A204.1 (cell line): ENCODE measurements around the gene SLC8A1.

Experiments
- FAIRE-seq: peaks from 2 replicates; lab custom pipeline; 2012; peaks lifted over from hg19 to GRCh38; lab: Jason Lieb, UNC

The SLC8A1 gene

GRCh38 chr2:40270372-40270771 is 181.5 kb downstream of the SLC8A1 start:
- FAIRE-seq: no peak

DNA sequence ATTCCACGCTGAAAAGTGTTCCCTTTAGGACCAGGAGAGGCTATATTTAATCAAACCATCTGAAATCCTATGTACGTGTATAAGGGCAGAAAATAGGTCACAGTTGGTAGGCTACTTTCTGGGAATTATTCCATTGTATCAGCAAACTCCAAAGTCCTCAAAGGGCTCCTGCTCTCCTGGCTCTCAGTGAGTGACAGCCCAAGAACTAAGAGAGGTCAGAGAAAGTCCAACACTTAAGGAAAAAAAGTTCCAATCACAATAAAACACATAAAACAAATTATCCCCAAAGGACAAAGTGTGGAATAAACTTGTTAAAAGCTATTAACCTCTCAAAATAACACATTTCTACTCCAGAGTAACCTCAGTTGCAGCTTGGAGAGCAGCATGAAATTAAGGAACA is 183.3 kb downstream of the SLC8A1 start:
- FAIRE-seq: no peak

GRCh38 chr2:40266201-40266600 is 185.7 kb downstream of the SLC8A1 start:
- FAIRE-seq: no peak

DNA sequence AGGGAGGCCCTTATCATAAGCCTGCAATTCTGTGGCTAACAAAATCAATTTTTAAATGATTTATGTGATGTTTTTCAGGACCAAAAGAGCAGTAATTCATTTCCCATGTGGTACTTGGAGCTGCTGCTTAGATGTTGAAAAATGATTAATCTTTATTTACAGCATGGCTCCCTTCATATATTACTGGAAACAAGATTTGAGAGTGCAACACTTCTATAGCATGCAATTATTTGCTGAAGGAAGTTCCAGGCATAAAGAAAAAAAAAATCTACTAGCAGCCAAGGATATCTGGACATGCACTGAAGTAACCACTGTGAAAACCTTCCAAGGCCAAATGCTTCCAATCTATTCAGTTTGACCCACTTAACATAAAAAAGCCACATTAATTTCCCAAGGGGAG is 186.3 kb downstream of the SLC8A1 start:
- FAIRE-seq: no peak

- FAIRE-seq: no peak
Measured at GRCh38 chr2:40261042-40261441, 190.8 kb downstream of the SLC8A1 start.

DNA sequence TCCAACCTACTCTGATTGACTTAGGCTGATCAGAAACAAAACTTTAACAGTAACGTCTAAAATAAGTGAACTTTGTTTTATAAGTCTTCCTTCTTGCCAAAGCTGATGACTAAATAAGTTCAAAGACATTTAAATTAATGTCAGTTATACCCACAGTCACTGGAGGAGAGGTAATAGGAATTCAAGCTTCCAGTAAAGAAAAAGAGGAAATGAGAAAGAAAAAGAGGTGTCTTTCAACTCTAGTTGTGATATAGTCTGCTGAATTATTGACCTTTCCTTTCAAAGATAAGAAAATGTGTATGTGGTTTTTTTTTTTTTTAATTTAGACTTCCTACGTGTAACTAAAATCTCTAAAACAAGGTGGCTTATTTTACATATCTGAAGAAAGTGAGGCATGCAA is 191.5 kb downstream of the SLC8A1 start:
- no peak for FAIRE-seq

DNA sequence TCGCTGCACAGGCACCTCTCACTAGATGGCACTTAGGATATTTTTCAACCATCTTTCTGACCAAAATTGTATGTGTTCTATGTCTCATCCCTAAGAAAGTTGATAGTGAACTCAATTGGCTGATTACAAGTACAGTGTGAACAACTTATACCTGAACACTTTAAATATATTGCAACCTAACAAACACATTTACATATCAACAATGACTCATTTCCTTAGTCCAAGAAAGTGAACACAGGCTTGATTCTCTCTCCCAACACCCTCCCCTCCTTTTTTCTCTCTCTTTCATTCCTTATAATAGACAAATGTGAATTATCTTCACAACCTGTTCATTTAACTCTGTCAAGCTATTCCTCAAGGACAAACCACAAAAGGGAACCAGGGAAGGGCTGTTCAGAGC is 192.0 kb downstream of the SLC8A1 start:
- no peak for FAIRE-seq

DNA sequence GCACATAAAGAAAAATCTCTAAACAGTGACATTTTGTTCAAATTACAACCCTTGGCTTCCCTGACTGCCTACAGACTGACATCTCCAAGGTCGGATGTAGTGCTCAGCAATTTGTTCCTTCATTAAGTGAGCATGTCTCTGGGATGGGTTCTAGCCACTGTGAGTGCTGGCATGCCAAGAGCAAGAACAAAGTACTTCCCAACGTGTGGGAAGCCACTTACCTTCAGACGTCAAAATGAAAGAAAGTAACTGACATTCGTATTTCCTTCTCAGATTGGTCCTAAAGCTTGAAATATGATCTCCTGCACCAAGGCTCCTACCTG is 193.8 kb downstream of the SLC8A1 start:
- no peak for FAIRE-seq

DNA sequence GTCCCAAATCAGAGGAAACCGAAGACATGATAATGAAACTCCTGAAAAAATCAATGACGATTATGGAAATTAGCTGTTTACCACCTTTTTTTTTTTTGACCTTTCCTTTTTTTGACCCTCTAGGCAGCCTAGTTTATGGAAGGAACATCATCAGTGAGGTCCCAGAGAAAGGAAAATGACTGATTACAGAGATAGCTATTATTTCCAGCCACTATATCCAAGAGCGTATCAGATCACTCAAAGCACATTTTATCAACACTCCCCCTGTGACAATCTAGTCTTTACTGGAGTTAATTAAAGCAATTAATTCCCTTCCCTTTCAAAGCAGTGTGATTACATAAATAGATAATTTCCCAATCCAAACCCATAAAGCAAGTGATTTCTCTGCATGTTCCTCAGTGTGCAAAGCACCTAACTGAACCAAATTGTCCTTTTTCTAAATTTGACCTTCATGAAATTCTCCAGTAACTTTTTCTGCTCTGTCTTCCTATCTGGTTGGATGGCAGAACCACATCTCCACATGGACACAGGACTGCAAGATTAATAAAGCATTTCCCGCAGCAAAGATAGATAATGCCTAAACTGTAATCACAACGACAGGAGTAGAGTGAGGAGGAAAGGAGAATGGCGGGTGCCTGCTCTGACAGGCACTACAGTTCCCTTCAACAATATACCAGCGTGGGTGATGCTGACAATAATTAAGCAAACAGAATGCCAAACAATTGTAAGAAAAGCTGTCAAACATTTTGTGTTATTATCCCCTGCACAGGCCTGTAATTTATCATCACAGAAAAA is 194.4 kb downstream of the SLC8A1 start:
- FAIRE-seq: no peak

DNA sequence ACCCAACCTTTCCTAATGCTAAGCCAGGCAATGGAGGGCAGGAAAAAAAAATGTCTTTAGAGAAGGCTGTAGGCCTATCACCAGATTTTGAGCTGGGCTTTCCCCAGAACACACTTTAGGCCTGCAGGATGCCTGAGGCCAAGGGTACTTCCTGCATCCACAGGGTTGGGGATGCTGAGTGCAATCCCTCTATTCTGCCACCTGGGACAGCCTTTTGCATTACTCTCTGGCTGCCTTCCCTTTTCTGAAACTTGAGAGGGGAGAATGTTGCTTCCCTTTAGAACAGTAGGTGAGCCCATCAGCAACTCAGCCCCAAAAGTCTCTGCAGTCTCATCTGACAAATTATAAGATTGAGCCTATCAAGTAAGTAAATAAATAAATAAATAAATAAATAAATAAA is 195.2 kb downstream of the SLC8A1 start:
- FAIRE-seq: no peak

DNA sequence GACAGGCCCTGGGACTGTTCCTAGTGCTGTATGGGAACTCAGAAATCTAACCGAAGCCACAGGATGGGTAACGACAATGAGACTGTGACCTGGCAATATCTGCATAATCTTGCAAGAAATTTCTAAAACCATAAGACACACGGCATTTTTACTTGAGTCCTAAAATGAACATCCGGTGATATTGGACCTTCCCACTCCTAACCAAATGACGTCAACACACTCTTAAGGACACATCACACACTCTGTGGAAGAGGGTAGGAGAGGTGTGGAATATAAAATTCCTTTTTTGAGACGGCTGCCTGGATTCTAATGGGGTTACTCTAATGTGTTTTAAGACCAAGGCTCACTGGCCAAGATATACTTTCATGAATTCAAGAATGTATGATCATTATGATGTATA is 195.9 kb downstream of the SLC8A1 start:
- FAIRE-seq: no peak

- FAIRE-seq: no peak
Measured at GRCh38 chr2:40255103-40255502, 196.8 kb downstream of the SLC8A1 start.

DNA sequence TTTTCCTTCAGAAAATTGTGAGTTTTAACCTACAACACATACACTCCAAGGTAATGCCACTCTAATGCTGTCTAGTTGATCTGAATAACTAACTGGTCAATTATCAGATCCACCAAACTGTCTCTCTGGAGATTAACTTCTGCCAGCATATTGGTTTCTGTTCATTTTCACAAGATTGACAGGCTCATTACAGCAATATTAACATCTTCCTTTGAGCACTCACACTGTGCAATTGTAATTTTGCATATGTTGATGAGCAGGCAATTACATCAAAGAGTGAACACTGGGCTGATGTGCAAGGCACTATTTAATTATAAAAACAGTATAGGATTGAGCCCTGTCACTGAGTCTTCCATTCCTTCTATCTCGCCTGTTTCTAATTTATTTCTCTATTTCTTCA is 197.3 kb downstream of the SLC8A1 start:
- FAIRE-seq: no peak

GRCh38 chr2:40251137-40251536 is 200.8 kb downstream of the SLC8A1 start:
- no peak for FAIRE-seq

- FAIRE-seq: no peak
Measured at GRCh38 chr2:40249577-40249976, 202.3 kb downstream of the SLC8A1 start.

- FAIRE-seq: no peak
Measured at GRCh38 chr2:40248294-40248693, 203.6 kb downstream of the SLC8A1 start.

DNA sequence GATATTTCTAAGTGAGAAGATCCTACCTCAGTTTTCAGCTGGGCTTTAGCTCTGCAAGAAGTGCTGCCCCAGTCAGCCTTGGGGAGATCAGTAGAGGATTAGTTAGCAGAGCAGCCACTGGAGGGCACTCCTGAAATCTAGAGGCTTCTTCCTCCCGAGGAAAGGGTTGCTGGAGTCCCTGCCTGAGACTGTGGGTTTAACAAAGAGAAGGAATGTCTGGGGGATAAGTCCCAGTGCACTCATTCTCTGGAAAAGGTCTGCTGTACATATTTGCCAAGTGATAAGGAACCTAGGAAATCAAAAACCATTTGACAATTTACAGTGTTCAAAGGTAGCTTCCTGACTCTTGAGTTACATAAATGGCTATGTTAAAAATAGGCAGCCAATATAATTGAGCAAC is 207.2 kb downstream of the SLC8A1 start:
- no peak for FAIRE-seq

- FAIRE-seq: no peak
Measured at GRCh38 chr2:40244251-40244650, 207.6 kb downstream of the SLC8A1 start.

DNA sequence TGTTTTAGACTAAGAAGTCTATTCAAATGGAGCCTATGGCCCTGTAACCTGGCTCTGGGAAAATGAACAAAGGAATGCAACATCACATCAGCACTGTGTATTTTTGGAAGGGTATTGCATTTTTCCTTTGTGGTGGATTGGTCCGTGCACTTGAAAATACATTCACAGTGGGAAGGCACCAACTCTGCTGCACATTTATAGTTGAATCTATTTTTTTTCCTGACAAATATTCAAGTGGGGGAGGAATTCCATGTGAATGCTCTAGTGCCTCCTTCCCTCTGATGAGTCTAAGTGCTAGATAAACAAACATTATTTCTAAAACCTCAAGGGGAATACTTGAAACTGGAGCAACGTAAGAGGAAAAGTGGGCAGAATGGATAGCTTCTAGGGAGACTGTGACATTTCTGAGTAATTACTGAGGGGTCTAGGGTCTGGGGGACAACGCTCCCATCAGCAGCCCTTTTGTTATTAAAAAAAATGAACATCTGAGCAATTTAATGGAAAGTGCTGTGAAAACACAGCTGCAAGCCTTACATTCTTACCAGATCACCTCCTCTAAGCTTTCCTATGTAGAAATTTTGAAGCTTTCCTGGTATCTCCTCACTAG is 208.2 kb downstream of the SLC8A1 start:
- no peak for FAIRE-seq

DNA sequence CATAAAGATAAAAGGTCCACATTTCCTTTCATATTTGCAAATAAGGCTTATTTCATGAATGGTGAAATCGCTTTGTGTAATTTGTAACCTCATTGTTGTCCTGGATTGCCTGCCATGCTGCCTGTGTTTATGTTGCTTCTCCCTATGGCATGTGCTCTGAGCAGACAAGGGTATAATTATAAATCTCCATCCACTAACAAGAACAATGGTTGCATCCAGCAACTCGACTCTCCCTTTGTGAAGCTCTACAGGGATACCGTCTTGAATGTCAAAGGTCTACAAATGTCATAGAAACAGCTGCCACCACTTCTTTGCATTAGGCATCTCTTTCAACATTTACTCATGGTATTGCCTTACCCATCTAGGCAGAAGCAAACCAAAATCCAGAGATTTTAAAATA is 209.6 kb downstream of the SLC8A1 start:
- no peak for FAIRE-seq

- FAIRE-seq: no peak
Measured at GRCh38 chr2:40240070-40240469, 211.8 kb downstream of the SLC8A1 start.

- FAIRE-seq: no peak
Measured at GRCh38 chr2:40230707-40231432, 221.0 kb downstream of the SLC8A1 start.

DNA sequence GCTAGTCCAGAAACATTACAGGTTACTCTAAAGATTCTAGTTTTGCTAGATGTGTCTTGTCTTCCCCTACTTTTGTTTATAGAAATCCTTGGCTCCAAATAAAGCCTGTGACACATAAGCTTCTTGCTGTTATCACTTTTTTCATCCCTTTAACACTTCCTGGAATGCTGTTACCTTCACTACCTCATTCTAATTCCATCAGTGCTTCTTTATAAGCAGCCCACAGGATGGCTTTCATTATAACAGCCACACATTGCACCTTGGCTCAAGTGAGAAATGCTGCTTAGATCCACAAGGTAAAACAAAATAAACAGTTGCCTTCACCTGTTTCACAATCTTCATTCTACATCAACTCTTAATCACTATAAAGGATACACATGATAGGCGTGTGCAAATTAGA is 221.7 kb downstream of the SLC8A1 start:
- FAIRE-seq: no peak

GRCh38 chr2:40228310-40228709 is 223.6 kb downstream of the SLC8A1 start:
- no peak for FAIRE-seq
